HG03280 (cell line): ENCODE results near the gene CRABP1.

Experiments used
- ATAC-seq: cut with Tn5 transposase; IDR thresholded peaks from one replicate; pipeline ENCODE4 v1.9.1; 2021; ENCODE audit warnings: mild to moderate bottlenecking, moderate library complexity; ENCODE audit not compliant: unreplicated experiment

The CRABP1 gene

GRCh38 chr15:78397382-78397781 is 57.2 kb downstream of the CRABP1 start:
- no peak for ATAC-seq
